GM12865 (cell line): ENCODE results near the gene RIOK3.

Experiments used
- DNase-seq: peaks from one replicate; pipeline ENCODE4 v3.0.0; 2010; ENCODE audit warnings: low read depth
- H3K4me3 ChIP-seq: 2 replicates; pipeline ENCODE4 v1.5.1; 2011; ENCODE audit warnings: mild to moderate bottlenecking, low read depth, low read length, control low read depth
- TF ChIP-seq, protein P1 (sequence below): IDR thresholded peaks from 2 replicates; pipeline ENCODE4 v1.5.1; 2011; ENCODE audit warnings: low read length, control low read depth, low read depth, inconsistent platforms; ENCODE audit not compliant: insufficient read depth; ENCODE audit errors: missing control alignments

RIOK3 gene

DNA sequence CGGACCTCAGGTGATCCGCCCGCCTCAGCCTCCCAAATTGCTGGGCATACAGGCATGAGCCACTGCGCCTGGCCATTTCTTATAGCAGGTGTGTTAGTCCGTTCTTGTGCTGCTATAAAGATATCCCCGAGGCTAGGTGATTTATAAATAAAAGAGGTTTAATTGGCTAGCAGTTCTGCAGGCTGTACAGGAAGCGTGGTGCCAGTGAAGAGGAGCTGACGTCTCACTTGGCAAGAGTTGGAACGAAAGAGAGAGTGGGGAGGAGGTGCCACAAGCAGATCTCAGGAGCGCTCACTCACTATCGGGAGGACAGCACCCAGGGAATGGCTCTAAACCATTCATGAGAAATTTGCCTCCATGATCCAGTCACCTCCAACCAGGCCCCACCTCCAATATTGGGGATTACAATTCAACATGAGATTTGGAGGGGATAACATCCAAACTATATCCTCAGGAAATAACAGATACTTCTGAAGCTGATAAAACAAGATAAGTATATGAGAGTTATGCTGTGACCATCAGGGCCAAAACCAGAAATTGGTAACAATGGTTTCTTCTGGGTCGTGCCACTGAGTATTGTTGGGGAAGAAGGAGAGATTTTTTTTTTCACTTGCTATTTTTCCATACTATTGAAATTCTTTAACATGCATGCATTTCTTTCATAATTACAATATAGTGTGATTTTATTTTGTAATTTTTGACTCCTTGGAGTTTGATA lies 42.8 kb downstream of the RIOK3 start:
- DNase-seq, result no peak
- no peak overlapping the region for H3K4me3 ChIP-seq
- TF ChIP-seq, protein P1, sequence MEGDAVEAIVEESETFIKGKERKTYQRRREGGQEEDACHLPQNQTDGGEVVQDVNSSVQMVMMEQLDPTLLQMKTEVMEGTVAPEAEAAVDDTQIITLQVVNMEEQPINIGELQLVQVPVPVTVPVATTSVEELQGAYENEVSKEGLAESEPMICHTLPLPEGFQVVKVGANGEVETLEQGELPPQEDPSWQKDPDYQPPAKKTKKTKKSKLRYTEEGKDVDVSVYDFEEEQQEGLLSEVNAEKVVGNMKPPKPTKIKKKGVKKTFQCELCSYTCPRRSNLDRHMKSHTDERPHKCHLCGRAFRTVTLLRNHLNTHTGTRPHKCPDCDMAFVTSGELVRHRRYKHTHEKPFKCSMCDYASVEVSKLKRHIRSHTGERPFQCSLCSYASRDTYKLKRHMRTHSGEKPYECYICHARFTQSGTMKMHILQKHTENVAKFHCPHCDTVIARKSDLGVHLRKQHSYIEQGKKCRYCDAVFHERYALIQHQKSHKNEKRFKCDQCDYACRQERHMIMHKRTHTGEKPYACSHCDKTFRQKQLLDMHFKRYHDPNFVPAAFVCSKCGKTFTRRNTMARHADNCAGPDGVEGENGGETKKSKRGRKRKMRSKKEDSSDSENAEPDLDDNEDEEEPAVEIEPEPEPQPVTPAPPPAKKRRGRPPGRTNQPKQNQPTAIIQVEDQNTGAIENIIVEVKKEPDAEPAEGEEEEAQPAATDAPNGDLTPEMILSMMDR, result no peak

DNA sequence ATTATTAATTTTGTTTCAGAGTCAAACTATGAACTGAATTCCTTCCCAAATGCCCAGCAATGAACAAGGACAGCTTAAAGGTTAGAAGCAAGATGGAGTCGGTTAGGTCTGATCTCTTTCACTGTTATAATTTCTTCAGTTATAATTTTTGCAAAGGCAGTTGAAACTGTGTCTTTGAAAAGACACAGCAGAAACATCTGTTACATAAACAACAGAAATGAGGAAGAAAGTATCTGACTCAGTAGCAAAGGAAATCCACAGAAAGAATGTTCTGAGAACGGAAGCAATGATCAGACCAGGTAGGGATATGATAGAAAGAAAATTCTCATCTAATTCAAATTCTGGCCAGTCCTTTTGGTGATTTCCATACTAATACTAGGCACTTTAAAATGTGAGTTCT lies 45.0 kb downstream of the RIOK3 start:
- DNase-seq, result no peak
- TF ChIP-seq, protein P1, result no peak
- no peak overlapping the region for H3K4me3 ChIP-seq

DNA sequence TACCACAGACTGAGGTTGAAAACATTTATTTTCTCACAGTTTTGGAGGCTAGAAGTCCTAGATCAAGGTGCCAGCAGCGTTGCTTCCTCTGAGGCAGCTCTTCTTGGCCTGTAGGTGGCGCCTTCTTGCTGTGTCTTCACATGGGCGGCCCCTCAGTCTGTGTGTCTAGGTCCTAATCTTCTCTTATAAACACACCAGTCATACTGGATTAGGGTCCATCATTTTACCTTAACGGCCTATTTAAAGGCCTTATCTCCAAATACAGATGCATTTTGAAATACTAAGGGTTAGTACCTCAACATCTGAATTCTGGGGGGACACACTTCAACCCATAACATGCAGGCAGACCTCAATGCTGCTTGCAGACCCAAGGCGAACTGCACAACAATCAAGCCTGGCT lies 45.8 kb downstream of the RIOK3 start:
- H3K4me3 ChIP-seq, result no peak overlapping the region
- peak; percentile 83 for DNase-seq
- TF ChIP-seq, protein P1, result peak; percentile 91

DNA sequence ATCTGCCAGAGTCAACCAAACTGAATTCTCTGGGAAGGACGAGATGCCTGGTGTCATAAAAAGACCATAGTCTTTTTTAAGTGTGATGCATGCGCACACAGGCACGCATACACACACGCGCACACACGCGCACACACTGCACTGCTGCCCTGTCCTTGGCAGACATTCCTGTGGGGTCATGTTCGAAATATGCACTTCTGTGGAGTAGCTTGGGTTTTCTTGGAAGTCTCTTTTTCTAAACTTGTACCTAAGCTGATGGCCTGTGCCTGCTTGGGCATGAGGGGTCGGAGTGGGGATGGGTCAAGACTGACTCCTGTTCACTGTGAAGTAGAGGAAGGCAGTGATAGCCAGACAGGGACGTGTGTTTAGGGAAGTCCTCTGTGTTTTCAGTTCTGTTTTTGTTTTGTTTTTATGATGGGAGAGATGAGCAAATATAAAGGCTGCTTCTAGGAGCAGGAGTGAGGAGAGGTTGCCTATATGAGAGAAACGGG lies 46.2 kb downstream of the RIOK3 start:
- TF ChIP-seq, protein P1, result no peak
- DNase-seq, result no peak
- no peak overlapping the region for H3K4me3 ChIP-seq

DNA sequence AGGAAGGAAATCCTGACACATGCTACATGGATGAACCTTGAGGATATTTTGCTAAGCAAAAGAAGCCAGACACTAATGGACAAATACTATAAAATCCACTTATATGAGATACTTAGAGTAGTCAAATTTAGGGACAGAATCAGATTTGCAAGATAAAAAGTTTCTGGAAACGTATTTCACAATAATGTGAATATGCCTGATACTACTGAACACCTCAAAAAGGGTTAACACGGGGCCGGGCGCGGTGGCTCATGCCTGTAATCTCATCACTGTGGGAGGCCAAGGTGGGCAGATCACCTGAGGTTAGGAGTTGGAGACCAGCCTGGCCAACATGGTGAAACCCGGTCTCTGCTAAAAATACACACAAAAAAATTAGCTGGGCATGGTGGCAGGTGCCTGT lies 48.5 kb downstream of the RIOK3 start:
- TF ChIP-seq, protein P1, result no peak
- no peak for DNase-seq
- no peak overlapping the region for H3K4me3 ChIP-seq

DNA sequence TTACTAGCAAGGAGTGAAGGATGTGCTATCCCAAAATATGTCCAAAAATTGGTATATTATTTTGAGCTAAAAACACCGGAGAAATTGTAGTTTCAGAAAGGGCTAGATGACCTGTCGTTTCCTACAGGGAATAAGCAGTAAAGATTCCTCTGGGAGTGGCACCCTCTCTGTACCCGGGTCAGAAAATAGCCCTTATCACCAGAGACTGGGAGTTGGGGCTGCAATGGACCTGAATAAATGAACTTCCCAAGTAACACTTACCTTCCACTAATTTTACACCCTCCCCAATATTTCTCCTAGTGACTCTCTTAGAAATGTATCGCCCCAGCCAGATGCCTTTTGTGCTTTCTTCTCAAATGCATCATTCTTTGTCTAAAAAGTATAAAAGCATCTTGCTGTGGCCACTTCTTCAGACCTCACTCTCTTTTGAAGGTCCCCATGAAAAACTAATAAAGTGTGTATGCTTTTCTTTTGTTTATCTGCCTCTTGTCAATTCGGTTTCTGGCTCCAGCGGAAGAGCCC lies 49.5 kb downstream of the RIOK3 start:
- peak overlapping the region; percentile 94 for H3K4me3 ChIP-seq
- TF ChIP-seq, protein P1, result no peak
- DNase-seq, result no peak
